GM23248 (cell line): ENCODE results near the gene HOXB6.

Experiments used
- EZH2 ChIP-seq: fragments of 200-600 bp; sonication (generic); IDR thresholded peaks from 2 replicates; pipeline ENCODE4 v1.6.1; 2018; ENCODE audit warnings: antibody characterized with exemption, mild to moderate bottlenecking; ENCODE audit not compliant: insufficient read depth, poor library complexity, severe bottlenecking
- EZH2phosphoT487 ChIP-seq: fragments of 200-600 bp; sonication (generic); IDR thresholded peaks from 2 replicates; pipeline ENCODE4 v1.6.1; 2018; ENCODE audit warnings: antibody characterized with exemption, moderate library complexity, mild to moderate bottlenecking, low read depth; ENCODE audit not compliant: insufficient read depth

DNA sequence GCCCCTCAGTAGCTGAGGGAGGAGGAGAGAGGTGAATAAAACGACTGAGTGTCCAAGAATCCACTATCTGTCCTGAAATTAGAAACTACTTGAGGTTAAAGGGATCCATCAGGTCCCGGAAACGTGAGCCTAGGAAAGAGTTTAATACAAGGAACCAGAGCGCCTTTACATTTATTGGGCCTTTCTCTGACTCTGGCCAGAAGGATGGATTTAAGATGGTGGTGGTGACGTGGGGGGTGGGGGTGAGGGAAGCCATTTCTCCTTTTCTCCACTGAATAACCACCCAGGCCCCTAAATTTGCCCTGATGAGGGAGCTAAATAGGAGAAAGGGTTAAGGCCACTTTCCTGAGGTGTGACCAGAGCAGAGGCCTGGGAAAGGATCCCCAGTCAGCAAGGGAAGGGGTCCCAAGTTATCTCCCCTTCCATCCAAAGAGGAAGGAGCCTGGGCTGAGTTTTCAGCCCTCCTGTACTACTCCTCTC lies 22.4 kb upstream of the HOXB6 start:
- no peak for TF ChIP-seq EZH2
- TF ChIP-seq EZH2phosphoT487, result 0 out of 2 replicates have a peak, but pooled peaks have one; percentile 58
